Uterus (tissue), 2 donors: Measurements from ENCODE around the gene TSFM.

Source experiments
- CTCF ChIP-seq, 4 experiments: fragments of 200-600 bp in 2 of 4; fragments of 450-650 bp in 2 of 4; sonication (generic) in 2 of 4; IDR thresholded peaks; one replicate each; pipeline ENCODE4 v1.5.1; 2016 to 2019; ENCODE audit warnings: antibody characterized with exemption in 4 of 4, mild to moderate bottlenecking in 2 of 4, moderate library complexity in 1 of 4
- POLR2A ChIP-seq, 2 donors: fragments of 450-650 bp; IDR thresholded peaks; one replicate each; pipeline ENCODE4 v1.6.1; 2016; ENCODE audit warnings: antibody characterized with exemption in 2 of 2, mild to moderate bottlenecking in 1 of 2, moderate library complexity in 1 of 2

GRCh38 chr12:57825451-57825850, 42.9 kb downstream of the TSFM start:
- TF ChIP-seq POLR2A (IDR thresholded peaks at IDR 0.05) = no peak
- TF ChIP-seq CTCF (IDR thresholded peaks at IDR 0.05) = no peak
